ENCODE data around the gene MBNL1.

- TF ChIP-seq CTCF (conservative IDR thresholded peaks at IDR 0.05 in 1 of 2, IDR thresholded peaks at IDR 0.05 in 1 of 2; ENCODE audit: extremely low read depth in 1 of 2, insufficient read depth in 1 of 2, low read depth in 1 of 2, low read length in 2 of 2), result no peak
- no peak for TF ChIP-seq EZH2 (IDR thresholded peaks at IDR 0.05; ENCODE audit: borderline replicate concordance, low read length)
These were observed 76.5 kb downstream of the MBNL1 start for GRCh38 chr3:152345233-152345632.

Data from mammary epithelial cell (primary cell).